NB4 (cell line): ENCODE results near the gene PPP2R2D.

Experiments
- CTCF ChIP-seq: IDR thresholded peaks from one replicate; pipeline ENCODE4 v1.5.1; 2012; ENCODE audit warnings: low read depth, low read length
- MAX ChIP-seq: IDR thresholded peaks from 2 replicates; pipeline ENCODE4 v1.6.1; 2011; ENCODE audit warnings: low read depth, low read length
- MYC ChIP-seq: IDR thresholded peaks from 2 replicates; pipeline ENCODE4 v1.6.1; 2011; ENCODE audit warnings: low read depth, low read length
- POLR2A ChIP-seq: IDR thresholded peaks from 2 replicates; pipeline ENCODE4 v1.6.1; 2011; ENCODE audit warnings: mild to moderate bottlenecking; ENCODE audit not compliant: insufficient read length; ENCODE audit errors: extremely low read depth

- TF ChIP-seq CTCF (no peak), POLR2A (no peak), MAX (no peak), MYC (no peak)
Observed at GRCh38 chr10:131855461-131856401, 45.1 kb upstream of the PPP2R2D start.
